ENCODE measurements around the gene CD1C.

DNA sequence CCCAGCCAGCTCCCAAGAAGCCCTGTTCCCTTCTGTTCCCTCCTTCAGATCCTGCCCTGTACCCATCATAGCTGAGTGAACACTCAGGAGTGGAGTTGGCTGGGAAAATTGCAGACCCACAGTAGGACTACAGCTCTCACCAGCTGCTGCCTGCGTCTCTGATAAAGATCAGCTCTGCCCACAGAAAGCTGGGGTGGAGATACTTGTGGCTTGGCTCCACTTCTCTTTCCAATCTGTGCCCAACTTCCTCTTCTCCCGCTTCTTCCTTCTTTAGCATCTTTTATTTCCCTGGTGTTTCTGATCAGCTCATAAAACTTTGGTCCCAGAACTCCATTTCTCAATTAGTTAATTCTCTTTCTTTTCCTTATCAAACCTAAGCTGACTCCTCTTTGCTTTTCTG is 41.0 kb upstream of the CD1C start:
- TF ChIP-seq POLR2A (IDR thresholded peaks at IDR 0.05) (no peak), POLR2AphosphoS5 (IDR thresholded peaks at IDR 0.05) (no peak), EP300 (IDR thresholded peaks at IDR 0.05) (no peak)
- TF ChIP-seq, protein P1, sequence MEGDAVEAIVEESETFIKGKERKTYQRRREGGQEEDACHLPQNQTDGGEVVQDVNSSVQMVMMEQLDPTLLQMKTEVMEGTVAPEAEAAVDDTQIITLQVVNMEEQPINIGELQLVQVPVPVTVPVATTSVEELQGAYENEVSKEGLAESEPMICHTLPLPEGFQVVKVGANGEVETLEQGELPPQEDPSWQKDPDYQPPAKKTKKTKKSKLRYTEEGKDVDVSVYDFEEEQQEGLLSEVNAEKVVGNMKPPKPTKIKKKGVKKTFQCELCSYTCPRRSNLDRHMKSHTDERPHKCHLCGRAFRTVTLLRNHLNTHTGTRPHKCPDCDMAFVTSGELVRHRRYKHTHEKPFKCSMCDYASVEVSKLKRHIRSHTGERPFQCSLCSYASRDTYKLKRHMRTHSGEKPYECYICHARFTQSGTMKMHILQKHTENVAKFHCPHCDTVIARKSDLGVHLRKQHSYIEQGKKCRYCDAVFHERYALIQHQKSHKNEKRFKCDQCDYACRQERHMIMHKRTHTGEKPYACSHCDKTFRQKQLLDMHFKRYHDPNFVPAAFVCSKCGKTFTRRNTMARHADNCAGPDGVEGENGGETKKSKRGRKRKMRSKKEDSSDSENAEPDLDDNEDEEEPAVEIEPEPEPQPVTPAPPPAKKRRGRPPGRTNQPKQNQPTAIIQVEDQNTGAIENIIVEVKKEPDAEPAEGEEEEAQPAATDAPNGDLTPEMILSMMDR (IDR thresholded peaks at IDR 0.05), result no peak
